Keratinocyte (primary cell): Measurements from ENCODE around the gene KCNK17.

ENCODE experiments used
- CTCF ChIP-seq, 3 experiments: IDR thresholded peaks in 1 of 3; conservative IDR thresholded peaks in 1 of 3; optimal IDR thresholded peaks in 1 of 3; 2 replicates in 2 of 3; 3 replicates in 1 of 3; pipeline versions ENCODE3 to v1.5.1; 2011; ENCODE audit warnings: low read length in 3 of 3, mild to moderate bottlenecking in 3 of 3, moderate library complexity in 2 of 3, control low read depth in 1 of 3, inconsistent platforms in 1 of 3; ENCODE audit not compliant: insufficient read depth in 2 of 3; ENCODE audit errors: extremely low read depth in 1 of 3
- EZH2 ChIP-seq: IDR thresholded peaks from one replicate; pipeline ENCODE4 v1.6.1; 2012; ENCODE audit warnings: inconsistent platforms, mild to moderate bottlenecking, low read length, moderate library complexity

GRCh38 chr6:39276379-39276995, 37.7 kb downstream of the KCNK17 start:
- TF ChIP-seq CTCF (optimal IDR thresholded peaks at IDR 0.05 in 1 of 3, IDR thresholded peaks at IDR 0.05 in 1 of 3, conservative IDR thresholded peaks at IDR 0.05 in 1 of 3; ENCODE audit: extremely low read depth in 1 of 3, insufficient read depth in 2 of 3, low read length in 3 of 3) (no peak), EZH2 (no peak)
